ENCODE measurements around the gene ARHGAP35. TPM values are rescaled to one million over a fixed set of nuclear protein-coding genes. Genes with fewer than 3 reads are reported as not detected.
"Not testable (repeated sequence)": the region's sequence is repeated elsewhere in the genome, so short reads cannot be mapped to it uniquely, and the experiment has no call there.

Gene ARHGAP35
- total RNA-seq, 1 donor from 2014 or later = 30.3 TPM

DNA sequence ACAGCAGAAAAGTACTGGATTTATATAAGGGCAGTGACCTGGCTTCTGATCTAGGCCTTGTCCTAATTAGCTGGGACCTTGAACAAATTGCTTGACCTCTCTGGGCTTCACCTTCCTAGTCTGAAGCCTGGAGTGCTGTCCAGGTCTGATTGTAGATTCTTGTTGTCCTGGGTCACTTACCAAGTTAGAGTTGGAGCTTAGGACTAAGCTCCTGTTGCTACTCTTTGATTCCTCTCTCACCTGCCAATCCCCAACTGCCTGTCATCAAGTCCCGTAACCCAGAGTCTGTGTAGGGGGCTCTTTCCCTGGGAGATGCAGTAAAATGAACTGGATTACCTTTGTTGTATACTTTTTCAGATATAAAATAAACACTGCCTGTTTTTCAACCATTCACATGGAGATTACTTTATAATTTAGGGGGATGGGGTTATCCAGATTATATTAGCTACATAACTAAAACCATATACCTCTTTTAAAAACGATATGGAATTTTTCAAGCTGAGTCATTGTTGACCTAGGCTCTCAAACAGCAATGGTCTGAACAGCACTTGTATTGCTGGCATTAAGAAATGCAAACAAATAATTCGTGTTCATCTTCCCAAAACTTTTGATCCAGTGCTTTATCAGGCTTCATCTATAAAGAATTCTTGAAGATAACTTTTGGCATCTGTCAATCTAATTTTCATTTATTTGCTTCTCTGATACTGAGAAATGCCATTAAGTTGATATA, 5.8 kb downstream of the ARHGAP35 start:
- Histone ChIP-seq H3K4me1 (ENCODE audit: control insufficient read depth in 3 of 3, insufficient read depth in 3 of 3, low read length in 3 of 3) (peaks cover 43 to 54% (median 52%) of the 10 kb centered on the region in 3 donors), H3K27ac (ENCODE audit: low read depth, low read length) (peak overlapping the region; percentile 0), H3K9me3 (ENCODE audit: control insufficient read depth in 3 of 3, low read length in 3 of 3) (no peaks in the 10 kb centered on the region), H3K36me3 (ENCODE audit: control insufficient read depth in 3 of 3, insufficient read depth in 3 of 3, low read length in 3 of 3) (no peaks in the 10 kb centered on the region), H3K9ac (ENCODE audit: low read depth in 1 of 3, low read length in 3 of 3) (no peak overlapping the region), H3K27me3 (ENCODE audit: control insufficient read depth in 3 of 3, insufficient read depth in 3 of 3, low read length in 3 of 3) (no peaks in the 10 kb centered on the region), H3K4me3 (ENCODE audit: low read length in 3 of 3) (no peak overlapping the region)

DNA sequence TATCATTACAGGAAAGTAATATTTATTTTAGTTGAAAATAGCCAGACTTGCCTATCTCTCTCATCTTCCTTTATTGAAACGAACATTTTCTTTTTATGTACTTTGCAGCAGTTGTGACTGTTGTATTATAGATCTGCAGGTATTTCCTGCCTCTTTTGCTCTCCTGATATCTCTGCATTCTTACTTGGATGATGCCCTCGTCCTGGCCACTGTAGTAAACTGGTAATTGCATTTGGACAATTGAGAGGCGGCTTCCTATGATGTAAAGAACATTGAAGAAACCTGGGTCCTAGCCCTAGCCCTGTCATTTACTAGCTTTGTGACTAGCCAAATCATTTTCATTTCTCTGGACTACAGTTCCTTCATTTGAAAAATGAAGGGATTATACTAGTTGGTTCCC, 6.4 kb downstream of the ARHGAP35 start:
- no peaks in the 10 kb centered on the region for H3K9me3 ChIP-seq (ENCODE audit: control insufficient read depth in 3 of 3, low read length in 3 of 3)
- no peaks in the 10 kb centered on the region for H3K27me3 ChIP-seq (ENCODE audit: control insufficient read depth in 3 of 3, insufficient read depth in 3 of 3, low read length in 3 of 3)
- no peaks in the 10 kb centered on the region for H3K36me3 ChIP-seq (ENCODE audit: control insufficient read depth in 3 of 3, insufficient read depth in 3 of 3, low read length in 3 of 3)
- H3K4me1 ChIP-seq (ENCODE audit: control insufficient read depth in 3 of 3, insufficient read depth in 3 of 3, low read length in 3 of 3) = peaks cover 37 to 48% (median 46%) of the 10 kb centered on the region in 3 donors
- peak overlapping the region; percentile 0 for H3K27ac ChIP-seq (ENCODE audit: low read depth, low read length)
- H3K9ac ChIP-seq (ENCODE audit: low read depth in 1 of 3, low read length in 3 of 3) = no peak overlapping the region
- H3K4me3 ChIP-seq (ENCODE audit: low read length in 3 of 3) = no peak overlapping the region

DNA sequence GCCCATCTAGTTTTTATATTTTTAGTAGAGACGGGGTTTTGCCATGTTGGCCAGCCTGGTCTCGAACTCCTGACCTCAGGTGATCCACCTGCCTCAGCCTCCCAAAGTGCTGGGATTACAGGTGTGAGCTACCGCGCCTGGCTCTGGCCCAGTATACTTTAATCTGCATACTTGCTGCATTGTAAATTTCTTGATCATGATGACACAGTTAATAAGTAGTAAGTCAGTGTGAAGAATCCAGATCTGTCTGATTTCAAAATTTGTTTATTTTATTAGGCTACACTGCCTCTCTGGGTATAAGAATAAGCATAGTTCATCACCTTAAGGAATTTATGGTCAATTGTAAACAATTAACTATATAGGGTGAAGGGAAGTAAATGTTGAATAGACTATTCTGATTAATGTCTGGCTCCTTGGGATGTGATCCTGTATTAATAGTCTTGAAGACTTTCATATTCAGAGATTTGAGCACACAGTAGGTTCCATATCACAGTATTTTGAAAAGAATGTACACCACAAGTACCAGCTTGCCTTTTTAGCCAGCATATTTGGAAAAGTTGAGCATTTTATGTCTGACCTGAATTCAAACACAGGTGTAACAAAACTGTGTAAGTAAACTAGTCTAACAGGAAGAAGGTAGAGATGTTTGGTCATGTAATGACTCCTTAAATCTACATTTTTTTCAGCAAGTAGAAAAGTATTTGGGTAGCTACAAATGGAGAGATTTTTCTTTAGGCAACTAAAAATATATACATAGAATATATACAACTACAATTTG, 7.4 kb downstream of the ARHGAP35 start:
- Histone ChIP-seq H3K27me3 (ENCODE audit: control insufficient read depth in 3 of 3, insufficient read depth in 3 of 3, low read length in 3 of 3) (no peaks in the 10 kb centered on the region), H3K27ac (ENCODE audit: low read depth, low read length) (no peak overlapping the region), H3K9ac (ENCODE audit: low read depth in 1 of 3, low read length in 3 of 3) (no peak overlapping the region), H3K9me3 (ENCODE audit: control insufficient read depth in 3 of 3, low read length in 3 of 3) (no peaks in the 10 kb centered on the region), H3K4me1 (ENCODE audit: control insufficient read depth in 3 of 3, insufficient read depth in 3 of 3, low read length in 3 of 3) (peaks cover 27 to 38% (median 36%) of the 10 kb centered on the region in 3 donors), H3K36me3 (ENCODE audit: control insufficient read depth in 3 of 3, insufficient read depth in 3 of 3, low read length in 3 of 3) (no peaks in the 10 kb centered on the region), H3K4me3 (ENCODE audit: low read length in 3 of 3) (no peak overlapping the region)

DNA sequence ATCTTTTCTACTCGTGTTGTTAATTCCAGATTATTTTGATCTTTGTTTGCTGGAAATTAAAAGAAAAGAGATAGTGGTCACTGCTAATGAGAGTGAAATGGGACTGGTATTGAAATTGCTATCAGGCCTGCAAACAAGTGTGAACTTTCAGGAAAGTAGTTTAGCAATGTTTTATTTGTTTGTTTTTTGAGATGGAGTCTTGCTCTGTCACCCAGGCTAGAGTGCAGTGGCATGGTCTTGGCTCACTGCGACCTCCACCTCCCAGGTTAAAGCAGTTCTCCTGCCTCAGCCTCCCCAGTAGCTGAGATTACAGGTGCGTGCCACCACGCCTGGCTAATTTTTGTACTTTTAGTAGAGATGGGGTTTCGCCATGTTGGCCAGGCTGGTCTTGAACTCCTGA, 10.4 kb downstream of the ARHGAP35 start:
- not testable (repeated sequence) for H3K9ac ChIP-seq (ENCODE audit: low read depth in 1 of 3, low read length in 3 of 3); H3K4me3 ChIP-seq (ENCODE audit: low read length in 3 of 3); H3K36me3 ChIP-seq (ENCODE audit: control insufficient read depth in 3 of 3, insufficient read depth in 3 of 3, low read length in 3 of 3); H3K27ac ChIP-seq (ENCODE audit: low read depth, low read length); H3K9me3 ChIP-seq (ENCODE audit: control insufficient read depth in 3 of 3, low read length in 3 of 3); H3K27me3 ChIP-seq (ENCODE audit: control insufficient read depth in 3 of 3, insufficient read depth in 3 of 3, low read length in 3 of 3)
- H3K4me1 ChIP-seq (ENCODE audit: control insufficient read depth in 3 of 3, insufficient read depth in 3 of 3, low read length in 3 of 3) = peaks cover 8 to 17% (median 16%) of the 10 kb centered on the region in 3 donors

DNA sequence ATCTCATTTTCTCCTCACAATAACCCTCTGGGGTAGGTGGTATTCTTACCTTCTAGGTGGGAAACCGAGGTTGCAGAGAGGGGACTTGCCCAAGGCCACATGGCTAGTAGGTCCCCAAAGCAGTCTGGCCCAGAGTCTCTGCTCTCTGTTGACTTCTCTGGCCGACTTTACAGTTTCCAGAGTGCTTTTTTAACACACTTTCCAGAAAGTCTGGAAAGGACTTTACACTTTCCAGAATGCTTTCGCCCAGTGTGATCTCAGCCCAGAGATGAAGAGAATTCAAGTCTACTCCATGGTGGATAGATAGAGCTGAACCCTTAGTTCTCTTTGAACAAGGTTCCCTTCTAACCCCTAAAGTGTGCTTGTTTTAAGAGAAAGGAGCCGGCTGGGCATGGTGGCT, 12.2 kb downstream of the ARHGAP35 start:
- Histone ChIP-seq H3K4me1 (ENCODE audit: control insufficient read depth in 3 of 3, insufficient read depth in 3 of 3, low read length in 3 of 3) (peaks cover 0 to 5% (median 4%) of the 10 kb centered on the region in 3 donors), H3K27ac (ENCODE audit: low read depth, low read length) (no peak overlapping the region), H3K9me3 (ENCODE audit: control insufficient read depth in 3 of 3, low read length in 3 of 3) (no peaks in the 10 kb centered on the region), H3K36me3 (ENCODE audit: control insufficient read depth in 3 of 3, insufficient read depth in 3 of 3, low read length in 3 of 3) (peaks cover 0 to 4% (median 0%) of the 10 kb centered on the region in 3 donors), H3K9ac (ENCODE audit: low read depth in 1 of 3, low read length in 3 of 3) (no peak overlapping the region), H3K4me3 (ENCODE audit: low read length in 3 of 3) (no peak overlapping the region), H3K27me3 (ENCODE audit: control insufficient read depth in 3 of 3, insufficient read depth in 3 of 3, low read length in 3 of 3) (no peaks in the 10 kb centered on the region)

DNA sequence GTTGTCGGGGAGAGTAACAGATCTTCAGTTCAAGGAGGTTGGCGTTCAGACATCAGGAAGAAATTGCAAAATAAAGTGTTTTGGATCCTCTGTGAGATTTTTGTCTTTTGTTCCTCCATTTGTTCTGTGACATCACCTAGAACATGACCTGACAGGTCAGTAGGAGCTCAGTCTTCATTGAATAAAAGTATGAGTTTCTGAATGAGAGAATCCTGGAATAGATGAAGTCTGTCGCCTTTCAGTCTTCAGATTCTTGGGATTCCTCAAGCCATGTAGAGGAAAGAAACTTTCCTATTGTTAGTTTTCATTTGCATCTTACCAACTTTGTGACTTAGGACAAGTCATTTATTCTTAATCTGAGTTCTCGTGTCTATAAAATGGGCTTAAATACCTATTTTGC, 14.4 kb downstream of the ARHGAP35 start:
- H3K27ac ChIP-seq (ENCODE audit: low read depth, low read length) = no peak overlapping the region
- H3K27me3 ChIP-seq (ENCODE audit: control insufficient read depth in 3 of 3, insufficient read depth in 3 of 3, low read length in 3 of 3) = no peaks in the 10 kb centered on the region

DNA sequence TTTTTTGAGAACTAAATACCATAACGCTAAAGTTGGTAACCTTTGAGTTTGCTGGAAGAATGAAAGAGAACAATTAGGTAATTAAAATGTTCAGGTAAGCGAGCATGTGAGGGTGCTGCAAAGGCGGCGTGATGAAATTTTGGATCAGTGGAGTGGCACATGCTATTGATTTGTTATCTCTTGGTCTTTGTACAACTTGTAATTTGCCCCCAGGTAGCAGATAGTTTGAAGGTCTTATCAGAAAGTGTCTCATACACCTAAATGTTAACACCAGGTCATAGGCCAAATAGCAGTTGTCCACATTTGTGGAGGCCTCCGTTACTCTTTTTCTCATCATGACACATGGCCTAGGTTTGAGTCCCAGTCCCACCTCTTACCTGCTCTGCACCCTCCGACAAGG, 14.9 kb downstream of the ARHGAP35 start:
- Histone ChIP-seq H3K27me3 (ENCODE audit: control insufficient read depth in 3 of 3, insufficient read depth in 3 of 3, low read length in 3 of 3) (no peaks in the 10 kb centered on the region), H3K4me3 (ENCODE audit: low read length in 3 of 3) (no peak overlapping the region), H3K4me1 (ENCODE audit: control insufficient read depth in 3 of 3, insufficient read depth in 3 of 3, low read length in 3 of 3) (no peaks in the 10 kb centered on the region), H3K9me3 (ENCODE audit: control insufficient read depth in 3 of 3, low read length in 3 of 3) (no peaks in the 10 kb centered on the region), H3K36me3 (ENCODE audit: control insufficient read depth in 3 of 3, insufficient read depth in 3 of 3, low read length in 3 of 3) (peaks cover 0 to 4% (median 0%) of the 10 kb centered on the region in 3 donors), H3K9ac (ENCODE audit: low read depth in 1 of 3, low read length in 3 of 3) (no peak overlapping the region), H3K27ac (ENCODE audit: low read depth, low read length) (no peak overlapping the region)

More for the DNA sequence above, 14.4 kb downstream of the ARHGAP35 start:
- Histone ChIP-seq H3K9ac (ENCODE audit: low read depth in 1 of 3, low read length in 3 of 3) (no peak overlapping the region), H3K4me3 (ENCODE audit: low read length in 3 of 3) (no peak overlapping the region), H3K4me1 (ENCODE audit: control insufficient read depth in 3 of 3, insufficient read depth in 3 of 3, low read length in 3 of 3) (no peaks in the 10 kb centered on the region), H3K36me3 (ENCODE audit: control insufficient read depth in 3 of 3, insufficient read depth in 3 of 3, low read length in 3 of 3) (peaks cover 0 to 4% (median 0%) of the 10 kb centered on the region in 3 donors), H3K9me3 (ENCODE audit: control insufficient read depth in 3 of 3, low read length in 3 of 3) (no peaks in the 10 kb centered on the region)

DNA sequence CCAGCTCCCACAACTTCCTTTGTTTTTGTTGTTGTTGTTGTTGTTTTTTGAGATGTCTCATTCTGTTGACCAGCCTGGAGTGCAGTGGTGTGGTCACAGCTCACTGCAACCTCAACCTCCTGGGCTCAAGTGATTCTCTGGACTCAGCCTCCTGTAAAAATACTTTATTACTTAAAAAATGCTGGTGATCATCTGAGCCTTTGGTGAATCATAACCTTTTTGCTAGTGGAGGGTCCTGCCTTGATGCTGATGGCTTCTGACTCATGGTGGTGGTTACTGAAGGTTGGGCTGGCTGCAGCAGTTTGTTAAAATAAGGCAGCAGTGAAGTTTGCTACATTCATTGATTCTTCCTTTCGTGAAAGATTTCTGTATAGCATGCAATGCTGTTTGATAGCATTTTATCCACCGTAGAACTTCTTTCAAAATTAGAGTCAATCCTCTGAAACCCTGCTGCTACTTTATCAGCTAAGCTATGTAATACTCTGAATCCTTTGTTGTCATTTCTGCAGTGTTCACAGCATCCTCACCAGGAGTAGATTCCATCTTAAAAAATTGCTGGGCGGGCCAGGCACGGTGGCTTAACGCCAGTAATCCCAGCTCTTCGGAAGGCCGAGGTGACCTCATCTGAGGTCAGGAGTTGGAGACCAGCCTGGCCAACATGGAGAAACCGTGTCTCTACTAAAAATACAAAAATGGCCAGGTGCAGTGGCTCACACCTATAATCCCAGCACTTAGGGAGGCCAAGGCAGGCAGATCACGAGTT, 18.0 kb downstream of the ARHGAP35 start:
- Histone ChIP-seq H3K27ac (ENCODE audit: low read depth, low read length) (no peak overlapping the region), H3K27me3 (ENCODE audit: control insufficient read depth in 3 of 3, insufficient read depth in 3 of 3, low read length in 3 of 3) (no peaks in the 10 kb centered on the region), H3K4me1 (ENCODE audit: control insufficient read depth in 3 of 3, insufficient read depth in 3 of 3, low read length in 3 of 3) (peaks cover 0 to 3% (median 0%) of the 10 kb centered on the region in 3 donors), H3K4me3 (ENCODE audit: low read length in 3 of 3) (no peak overlapping the region), H3K36me3 (ENCODE audit: control insufficient read depth in 3 of 3, insufficient read depth in 3 of 3, low read length in 3 of 3) (peaks cover 0 to 4% (median 0%) of the 10 kb centered on the region in 3 donors), H3K9me3 (ENCODE audit: control insufficient read depth in 3 of 3, low read length in 3 of 3) (no peaks in the 10 kb centered on the region), H3K9ac (ENCODE audit: low read depth in 1 of 3, low read length in 3 of 3) (no peak overlapping the region)

DNA sequence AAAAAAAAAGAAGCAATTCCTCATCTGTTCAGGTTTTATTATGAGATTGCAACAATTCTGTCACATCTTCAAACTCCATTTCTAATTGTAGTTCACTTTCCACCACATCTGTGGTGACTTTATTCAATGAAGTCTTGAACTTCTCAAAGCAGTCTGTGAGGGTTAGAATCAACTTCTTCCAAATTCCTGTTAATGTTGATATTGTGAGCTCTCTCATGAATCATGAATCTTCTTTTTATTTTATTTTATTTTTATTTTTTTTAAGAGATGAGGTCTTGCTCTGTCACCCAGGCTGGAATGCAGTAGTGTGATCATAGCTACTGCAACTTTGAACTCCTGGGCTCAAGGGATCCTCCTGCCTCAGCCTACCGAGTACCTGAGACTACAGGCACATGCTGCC, 19.6 kb downstream of the ARHGAP35 start:
- Histone ChIP-seq H3K27ac (ENCODE audit: low read depth, low read length) (no peak overlapping the region), H3K27me3 (ENCODE audit: control insufficient read depth in 3 of 3, insufficient read depth in 3 of 3, low read length in 3 of 3) (no peaks in the 10 kb centered on the region), H3K9me3 (ENCODE audit: control insufficient read depth in 3 of 3, low read length in 3 of 3) (no peaks in the 10 kb centered on the region), H3K9ac (ENCODE audit: low read depth in 1 of 3, low read length in 3 of 3) (no peak overlapping the region), H3K4me1 (ENCODE audit: control insufficient read depth in 3 of 3, insufficient read depth in 3 of 3, low read length in 3 of 3) (peaks cover 0 to 3% (median 0%) of the 10 kb centered on the region in 3 donors), H3K36me3 (ENCODE audit: control insufficient read depth in 3 of 3, insufficient read depth in 3 of 3, low read length in 3 of 3) (peaks cover 0 to 4% (median 0%) of the 10 kb centered on the region in 3 donors), H3K4me3 (ENCODE audit: low read length in 3 of 3) (no peak overlapping the region)
